GM20000 (cell line): ENCODE data around the gene KIF1A.
A peak's percentile ranks its signal among the peaks of the same experiment; 100 is the strongest.

ENCODE experiments used
- DNase-seq: peaks from one replicate; pipeline ENCODE4 v3.0.0; 2012; ENCODE audit warnings: low spot score
- TF ChIP-seq, protein P1 (sequence below): IDR thresholded peaks from 2 replicates; pipeline ENCODE4 v1.5.1; 2012; ENCODE audit warnings: mild to moderate bottlenecking, control low read depth; ENCODE audit errors: extremely low read depth, missing control alignments

The KIF1A gene

GRCh38 chr2:240840435-240841060, 20.5 kb upstream of the KIF1A start:
- TF ChIP-seq, protein P1, sequence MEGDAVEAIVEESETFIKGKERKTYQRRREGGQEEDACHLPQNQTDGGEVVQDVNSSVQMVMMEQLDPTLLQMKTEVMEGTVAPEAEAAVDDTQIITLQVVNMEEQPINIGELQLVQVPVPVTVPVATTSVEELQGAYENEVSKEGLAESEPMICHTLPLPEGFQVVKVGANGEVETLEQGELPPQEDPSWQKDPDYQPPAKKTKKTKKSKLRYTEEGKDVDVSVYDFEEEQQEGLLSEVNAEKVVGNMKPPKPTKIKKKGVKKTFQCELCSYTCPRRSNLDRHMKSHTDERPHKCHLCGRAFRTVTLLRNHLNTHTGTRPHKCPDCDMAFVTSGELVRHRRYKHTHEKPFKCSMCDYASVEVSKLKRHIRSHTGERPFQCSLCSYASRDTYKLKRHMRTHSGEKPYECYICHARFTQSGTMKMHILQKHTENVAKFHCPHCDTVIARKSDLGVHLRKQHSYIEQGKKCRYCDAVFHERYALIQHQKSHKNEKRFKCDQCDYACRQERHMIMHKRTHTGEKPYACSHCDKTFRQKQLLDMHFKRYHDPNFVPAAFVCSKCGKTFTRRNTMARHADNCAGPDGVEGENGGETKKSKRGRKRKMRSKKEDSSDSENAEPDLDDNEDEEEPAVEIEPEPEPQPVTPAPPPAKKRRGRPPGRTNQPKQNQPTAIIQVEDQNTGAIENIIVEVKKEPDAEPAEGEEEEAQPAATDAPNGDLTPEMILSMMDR: no peak
- peak; percentile 64 for DNase-seq

GRCh38 chr2:240839152-240840143, 19.4 kb upstream of the KIF1A start:
- no peak for DNase-seq
- TF ChIP-seq, protein P1: no peak

- TF ChIP-seq, protein P1: no peak
These were observed 17.6 kb upstream of the KIF1A start for GRCh38 chr2:240837621-240838020.

DNA sequence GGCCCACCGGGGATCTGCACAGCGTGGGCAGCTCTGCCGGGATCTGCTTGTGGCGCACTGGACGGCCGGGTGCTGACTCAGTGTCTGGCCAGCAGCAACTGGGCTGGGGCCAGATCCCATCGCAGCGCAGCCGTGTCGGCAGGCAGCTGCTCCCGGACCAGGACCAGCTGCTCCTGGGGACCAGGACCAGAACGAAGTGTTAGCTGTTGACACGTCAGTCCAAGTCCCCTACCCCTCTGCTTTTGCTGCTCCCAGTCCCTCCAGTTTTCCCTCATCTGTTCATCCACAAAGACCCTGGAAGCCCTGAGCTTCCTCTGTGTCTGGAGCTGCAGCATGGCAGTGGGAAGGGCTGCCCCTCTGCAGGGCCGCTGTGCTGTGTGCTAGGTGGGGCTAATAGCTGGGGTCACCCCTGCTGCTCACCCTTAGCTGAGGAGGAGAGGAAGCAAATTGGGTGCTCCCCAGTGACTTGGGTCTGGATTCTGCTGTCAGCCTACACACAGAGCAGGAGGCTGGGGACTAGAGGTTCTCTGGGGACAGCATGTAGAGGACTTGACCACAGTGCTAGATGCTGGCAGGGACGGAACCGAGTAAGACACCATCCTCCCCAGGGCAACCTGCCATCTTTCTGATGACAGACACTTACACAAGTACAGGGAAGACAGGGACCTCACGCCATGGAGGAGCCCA, 16.9 kb upstream of the KIF1A start:
- no peak for DNase-seq

More at GRCh38 chr2:240837621-240838020, 17.6 kb upstream of the KIF1A start:
- no peak for DNase-seq

GRCh38 chr2:240835528-240835927, 15.5 kb upstream of the KIF1A start:
- no peak for DNase-seq
- TF ChIP-seq, protein P1: no peak

More for the DNA sequence above, 16.9 kb upstream of the KIF1A start:
- TF ChIP-seq, protein P1: no peak

GRCh38 chr2:240834377-240834975, 14.5 kb upstream of the KIF1A start:
- TF ChIP-seq, protein P1: no peak
- no peak for DNase-seq
